ENCODE measurements around the gene ZNF536.
"Not testable (repeated sequence)": the region's sequence is repeated elsewhere in the genome, so short reads cannot be mapped to it uniquely, and the experiment has no call there.

The ZNF536 gene

DNA sequence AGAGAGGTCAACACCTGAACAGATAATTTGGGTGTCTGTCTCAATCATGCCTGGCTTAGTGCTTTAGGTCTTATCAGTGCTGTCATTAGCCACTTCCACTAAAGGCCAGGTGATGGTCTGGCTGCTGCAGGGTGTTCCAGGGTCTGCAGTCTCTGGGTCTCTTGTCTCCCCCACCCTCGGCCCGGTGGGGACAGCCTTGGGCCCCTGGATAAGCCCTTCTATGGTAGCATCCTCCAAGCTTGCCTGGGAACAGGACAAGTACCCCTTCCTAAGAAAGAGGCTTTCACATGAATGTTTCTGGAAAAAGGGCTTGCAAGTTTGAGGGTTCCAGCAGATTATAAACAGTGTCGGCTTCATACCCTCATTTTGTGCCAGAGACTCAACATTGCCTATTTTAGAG lies 29.3 kb upstream of the ZNF536 start:
- DNase-seq: no peak

- DNase-seq: no peak
Measured at GRCh38 chr19:30344446-30345425, 27.4 kb upstream of the ZNF536 start.

DNA sequence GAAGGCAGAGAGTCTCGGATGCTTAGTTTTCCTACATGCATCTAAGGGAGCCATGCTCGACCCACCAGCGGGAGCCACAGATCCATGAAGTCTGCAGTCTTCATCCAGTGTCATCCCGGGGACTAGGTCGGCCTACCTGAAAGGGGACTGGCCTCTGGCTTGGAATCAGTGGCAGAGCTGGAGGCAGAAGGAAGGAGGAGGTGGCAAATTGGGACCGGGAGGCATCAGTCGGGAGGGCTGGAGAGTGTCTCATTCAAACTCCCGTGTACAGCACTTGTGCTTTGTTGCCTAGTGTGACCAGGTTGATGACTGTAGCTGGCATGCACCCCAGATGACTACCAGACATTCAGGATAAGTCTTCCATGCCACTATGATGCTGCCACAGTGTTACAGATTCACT lies 26.5 kb upstream of the ZNF536 start:
- no peak for DNase-seq

GRCh38 chr19:30346468-30346867 lies 25.7 kb upstream of the ZNF536 start:
- not testable (repeated sequence) for DNase-seq

- DNase-seq: no peak
Measured at GRCh38 chr19:30349131-30349730, 23.0 kb upstream of the ZNF536 start.

GRCh38 chr19:30350692-30351663 lies 21.2 kb upstream of the ZNF536 start:
- DNase-seq: no peak

DNA sequence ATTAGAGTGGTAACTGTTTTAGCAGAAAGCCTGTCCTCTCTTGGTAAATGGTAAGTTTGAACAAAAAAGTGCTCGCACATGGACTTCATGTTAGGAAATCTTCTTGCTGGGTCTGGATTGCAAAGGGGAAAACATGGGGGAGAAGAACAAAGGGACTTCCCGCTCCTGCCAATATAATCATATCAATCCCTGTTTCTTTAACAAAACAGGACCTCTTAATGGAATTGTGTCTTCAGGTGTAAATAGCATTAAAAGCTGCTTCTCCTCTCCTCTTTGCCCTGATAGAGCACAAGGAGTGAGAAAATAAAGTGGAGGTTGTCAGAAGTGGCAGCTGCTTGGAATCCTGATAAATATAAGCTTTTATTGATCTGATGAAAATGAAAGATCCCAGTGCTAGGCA lies 20.4 kb upstream of the ZNF536 start:
- no peak for DNase-seq

DNA sequence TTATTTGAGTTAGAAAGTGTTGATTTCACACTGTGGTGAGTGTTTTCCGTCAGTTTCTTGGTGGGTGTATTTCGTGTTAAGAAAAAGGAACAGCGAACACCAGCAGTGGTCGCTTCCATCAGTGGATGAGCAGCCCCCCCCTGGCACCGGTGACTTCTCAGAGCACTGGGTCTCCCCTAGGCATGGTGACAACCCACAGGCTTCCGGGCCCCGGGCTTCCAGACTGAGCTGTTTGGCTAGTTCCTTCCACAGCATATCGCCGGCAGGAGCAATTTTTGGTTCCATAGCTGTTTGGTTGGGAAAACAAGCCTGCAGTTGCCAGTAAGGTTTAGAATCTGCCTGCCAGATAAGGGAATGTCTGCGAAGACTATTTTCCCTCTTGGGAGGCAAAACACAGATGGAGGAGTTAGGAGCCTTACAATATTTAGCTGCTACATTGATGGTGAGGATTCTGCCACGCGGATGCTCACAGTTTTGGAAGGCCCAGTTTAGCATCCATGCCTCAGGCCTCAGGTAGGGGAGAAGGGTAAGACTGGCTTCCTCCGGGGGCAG lies 18.7 kb upstream of the ZNF536 start:
- no peak for DNase-seq

- no peak for DNase-seq
Measured at GRCh38 chr19:30355586-30355985, 16.6 kb upstream of the ZNF536 start.

DNA sequence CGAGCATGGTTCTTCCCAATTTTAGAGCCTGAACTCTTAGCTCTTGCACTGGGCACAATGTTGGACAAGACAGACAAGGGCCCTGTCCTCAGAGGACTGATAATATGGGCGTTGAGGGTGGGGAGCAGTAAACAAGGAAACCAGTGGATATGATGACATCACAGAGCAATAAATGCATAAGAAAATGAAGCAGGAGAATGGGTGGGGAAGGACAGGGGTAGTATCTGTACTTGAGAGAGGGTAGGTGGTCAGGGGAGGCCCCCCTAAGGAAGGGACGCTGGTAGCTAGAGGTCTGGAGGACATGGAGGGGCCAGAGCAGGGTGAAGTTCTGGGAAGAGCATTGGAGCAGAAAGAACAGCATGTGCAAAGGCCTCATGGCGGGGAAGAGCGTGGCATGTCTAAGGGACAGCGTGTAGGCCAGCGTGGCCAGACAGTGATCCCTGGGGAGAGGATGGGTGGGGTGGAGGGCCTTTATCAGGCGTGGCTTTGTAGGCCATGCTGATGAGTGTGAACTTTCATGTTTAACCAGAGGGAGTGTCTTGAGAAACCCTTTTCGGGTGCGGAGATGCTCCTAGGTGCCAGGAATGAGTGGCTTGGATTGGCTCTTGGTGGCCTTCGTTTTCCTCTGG lies 15.1 kb upstream of the ZNF536 start:
- DNase-seq: no peak

DNA sequence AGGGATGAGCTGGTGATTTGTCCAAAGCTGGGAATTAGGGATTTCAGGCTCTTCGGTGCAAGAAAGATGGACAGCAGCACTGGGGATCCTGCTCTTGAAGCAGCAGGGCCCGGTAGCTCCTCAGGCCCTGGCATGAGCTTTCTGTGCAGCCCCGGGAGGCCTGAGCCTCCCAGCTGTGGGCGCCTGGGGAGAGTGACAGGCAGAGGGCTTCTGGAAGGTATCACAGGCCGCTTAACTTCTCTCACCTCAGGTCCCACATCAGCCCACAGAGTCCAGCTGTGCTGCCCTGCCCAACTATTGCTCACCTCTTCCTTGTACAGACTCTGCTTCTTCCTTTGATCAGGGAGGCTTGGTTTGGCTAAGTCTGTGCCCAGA lies 14.6 kb upstream of the ZNF536 start:
- no peak for DNase-seq

DNA sequence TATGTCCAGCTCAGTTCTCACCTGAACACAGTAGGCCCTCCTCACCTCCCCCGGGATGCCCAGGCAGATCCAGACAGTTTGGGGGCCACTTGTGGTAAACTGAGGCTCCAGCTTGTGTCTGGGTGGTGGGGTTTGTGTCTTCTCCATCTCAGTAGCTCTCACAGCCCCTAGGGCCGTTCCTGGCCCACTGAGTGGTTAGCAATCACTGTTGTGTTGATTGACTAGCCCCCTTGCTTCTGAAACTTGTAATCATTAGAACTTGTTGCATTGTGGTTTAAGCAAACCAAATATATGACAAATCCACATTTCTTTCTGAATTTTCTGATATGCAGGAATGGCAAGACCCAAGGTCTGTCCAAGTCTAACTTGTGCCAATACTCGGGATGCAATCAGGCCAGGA lies 13.9 kb upstream of the ZNF536 start:
- DNase-seq: no peak

- no peak for DNase-seq
Measured at GRCh38 chr19:30358821-30359580, 13.2 kb upstream of the ZNF536 start.

- DNase-seq: no peak
Measured at GRCh38 chr19:30359936-30360335, 12.2 kb upstream of the ZNF536 start.

GRCh38 chr19:30360376-30361106 lies 11.6 kb upstream of the ZNF536 start:
- no peak for DNase-seq

GRCh38 chr19:30361107-30361447 lies 11.1 kb upstream of the ZNF536 start:
- DNase-seq: no peak

DNA sequence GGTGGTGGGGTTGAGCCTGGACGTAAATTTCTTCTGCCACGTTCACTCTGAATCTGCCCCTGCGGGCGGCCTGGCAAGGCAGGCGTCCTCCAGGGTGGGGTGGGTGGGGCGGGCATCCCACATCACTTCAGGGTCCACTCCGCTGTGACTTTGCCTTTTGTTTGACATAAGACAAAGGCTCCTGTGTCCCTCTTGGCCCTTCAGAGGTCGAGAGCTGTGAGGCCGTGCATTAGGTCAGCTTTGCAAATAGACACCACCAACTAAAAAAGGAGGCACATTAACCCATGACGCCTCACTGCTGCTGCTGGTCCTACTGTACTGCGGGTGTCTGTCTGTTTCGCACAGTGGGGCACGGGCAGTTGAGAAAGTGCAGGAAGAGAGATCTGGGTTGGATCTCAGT lies 10.5 kb upstream of the ZNF536 start:
- DNase-seq: no peak

DNA sequence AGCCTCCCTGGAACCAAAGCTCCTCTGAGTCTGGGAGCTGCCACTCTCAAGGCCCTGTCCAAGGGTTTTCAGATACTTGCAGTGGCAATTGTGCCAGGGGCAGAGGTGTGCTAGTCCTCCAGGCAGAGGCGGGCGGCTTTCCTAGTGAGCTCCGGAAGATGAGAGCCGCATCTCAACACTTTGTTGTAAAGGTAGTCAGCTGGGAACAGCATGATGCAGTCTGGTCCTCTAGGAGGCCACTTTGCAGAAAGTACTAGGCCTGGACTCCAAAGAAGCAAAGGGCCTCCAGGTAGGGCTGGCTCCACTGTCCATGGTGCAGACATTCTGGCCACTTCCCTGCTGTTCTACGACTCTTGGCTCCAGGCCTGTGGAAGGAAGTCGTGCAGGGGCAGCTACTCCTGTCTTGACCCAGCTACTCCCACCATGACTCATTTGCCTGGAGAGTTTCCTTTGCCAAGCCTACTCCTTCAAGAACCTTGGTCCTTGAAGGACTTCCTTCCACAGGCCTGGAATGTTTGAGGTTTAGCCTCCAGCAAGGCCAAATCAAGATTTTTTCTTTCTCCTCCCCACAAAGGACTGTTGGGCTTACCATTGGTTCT lies 9.9 kb upstream of the ZNF536 start:
- DNase-seq: no peak

DNA sequence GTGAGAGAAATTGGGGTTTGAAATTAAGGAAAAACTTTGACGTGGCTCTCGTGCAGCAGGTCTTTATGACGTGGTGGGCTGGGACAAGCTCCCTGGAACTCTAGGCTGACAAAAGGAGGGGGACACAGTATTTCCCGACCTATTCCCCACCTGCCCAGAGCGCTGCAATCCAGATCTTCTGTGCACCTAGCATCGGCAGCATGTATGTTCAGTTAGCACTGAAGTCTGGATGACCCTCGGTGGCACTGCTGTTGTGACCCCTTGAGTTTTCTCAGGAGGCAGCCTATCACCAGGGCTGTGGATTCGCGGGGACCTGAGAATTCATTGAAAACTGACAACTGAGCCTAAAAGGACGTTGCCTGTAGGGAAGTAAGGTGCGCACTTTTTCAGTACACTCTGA lies 9.1 kb upstream of the ZNF536 start:
- DNase-seq: no peak
